ENCODE measurements around the gene NEDD1. TPM values are rescaled to one million over a fixed set of nuclear protein-coding genes. Genes with fewer than 3 reads are reported as not detected.
A peak's percentile ranks its signal among the peaks of the same experiment; 100 is the strongest.

The NEDD1 gene
- polyA plus RNA-seq = 15.4 TPM
- long read RNA-seq, donor 1, full-length matches to known transcripts = 1 of 1 reads
- long read RNA-seq, donor 1, partial matches to known transcripts = 0 of 1 reads
- long read RNA-seq, donor 1, other reads (novel, unspliced or antisense) = 0 of 1 reads
- long read RNA-seq, donor 2, full-length matches to known transcripts = 4 of 4 reads
- long read RNA-seq, donor 2, partial matches to known transcripts = 0 of 4 reads
- long read RNA-seq, donor 2, other reads (novel, unspliced or antisense) = 0 of 4 reads
- long read RNA-seq, donor 3 = 0 reads
- long read RNA-seq, donor 4 = 0 reads
- long read RNA-seq, donor 5, full-length matches to known transcripts = 2 of 2 reads
- long read RNA-seq, donor 5, partial matches to known transcripts = 0 of 2 reads
- long read RNA-seq, donor 5, other reads (novel, unspliced or antisense) = 0 of 2 reads
- long read RNA-seq, donor 6, partial matches to known transcripts = 0 of 2 reads
- long read RNA-seq, donor 6, other reads (novel, unspliced or antisense) = 0 of 2 reads
- long read RNA-seq, donor 7, full-length matches to known transcripts = 2 of 2 reads
- long read RNA-seq, donor 7, partial matches to known transcripts = 0 of 2 reads
- long read RNA-seq, donor 7, other reads (novel, unspliced or antisense) = 0 of 2 reads
- long read RNA-seq, donor 8, full-length matches to known transcripts = 4 of 12 reads
- long read RNA-seq, donor 8, partial matches to known transcripts = 8 of 12 reads
- long read RNA-seq, donor 8, other reads (novel, unspliced or antisense) = 0 of 12 reads
- long read RNA-seq, donor 9, full-length matches to known transcripts = 2 of 2 reads
- long read RNA-seq, donor 9, partial matches to known transcripts = 0 of 2 reads
- long read RNA-seq, donor 9, other reads (novel, unspliced or antisense) = 0 of 2 reads
- long read RNA-seq, donor 10, partial matches to known transcripts = 0 of 1 reads
- long read RNA-seq, donor 10, other reads (novel, unspliced or antisense) = 0 of 1 reads
- long read RNA-seq, donor 11 = 0 reads

- peaks cover 3% of the 10 kb centered on the region for H3K4me1 ChIP-seq (ENCODE audit: control insufficient read depth, insufficient read depth, low read length)
- peak within 1 kb of the TSS; percentile 90 for H3K27ac ChIP-seq (ENCODE audit: low read length)
- WGBS (ENCODE audit: insufficient coverage, low lambda C conversion rate) = 0% methylated on average over 1 of the region's 68 CpGs
- no peaks in the 10 kb centered on the region for H3K36me3 ChIP-seq (ENCODE audit: control insufficient read depth, insufficient read depth, low read length)
- no peaks in the 10 kb centered on the region for H3K27me3 ChIP-seq (ENCODE audit: control insufficient read depth, insufficient read depth, low read length)
- no peaks in the 10 kb centered on the region for H3K9me3 ChIP-seq (ENCODE audit: control insufficient read depth, low read depth, low read length)
- DNase-seq = peak; percentile 80 to 92
- H3K4me3 ChIP-seq (ENCODE audit: low read length) = peak within 1 kb of the TSS; percentile 97
These were observed at the start of gene NEDD1 for GRCh38 chr12:96906849-96907670. TSS of gene NEDD1 (plus strand) at chr12:96907257. CDS start at chr12:96909760, 2,503 bp downstream.

DNA sequence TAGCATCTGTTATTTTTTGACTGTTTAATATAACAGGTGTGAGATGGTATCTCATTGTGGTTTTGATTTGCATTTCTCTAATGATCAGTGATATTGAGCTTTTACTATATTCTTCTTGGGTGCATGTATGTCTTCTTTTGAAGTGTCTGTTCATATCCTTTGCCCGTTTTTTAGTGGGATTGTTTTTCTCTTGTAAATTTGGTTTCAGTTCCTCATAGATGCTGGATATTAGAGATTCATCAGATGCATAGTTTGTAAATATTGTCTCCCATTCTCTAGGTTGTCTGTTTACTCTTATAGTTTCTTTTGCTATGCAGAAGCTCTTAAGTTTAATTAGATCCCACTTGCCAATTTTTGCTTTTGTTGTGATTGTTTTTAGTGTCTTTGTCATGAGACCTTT, 48.9 kb upstream of the NEDD1 start:
- no CpG with 5 or more reads among the region's 1 CpG for WGBS (ENCODE audit: insufficient coverage, low lambda C conversion rate)
- no peak for DNase-seq
- H3K9me3 ChIP-seq (ENCODE audit: control insufficient read depth, low read depth, low read length) = no peaks in the 10 kb centered on the region
- no peak overlapping the region for H3K27ac ChIP-seq (ENCODE audit: low read length)
- H3K4me1 ChIP-seq (ENCODE audit: control insufficient read depth, insufficient read depth, low read length) = no peaks in the 10 kb centered on the region
- H3K27me3 ChIP-seq (ENCODE audit: control insufficient read depth, insufficient read depth, low read length) = no peaks in the 10 kb centered on the region
- no peaks in the 10 kb centered on the region for H3K36me3 ChIP-seq (ENCODE audit: control insufficient read depth, insufficient read depth, low read length)
- H3K4me3 ChIP-seq (ENCODE audit: low read length) = no peak overlapping the region

- WGBS (ENCODE audit: insufficient coverage, low lambda C conversion rate) = 70% methylated on average over 2 of the region's 2 CpGs
- Histone ChIP-seq H3K4me1 (ENCODE audit: control insufficient read depth, insufficient read depth, low read length) (no peaks in the 10 kb centered on the region), H3K36me3 (ENCODE audit: control insufficient read depth, insufficient read depth, low read length) (no peaks in the 10 kb centered on the region), H3K27ac (ENCODE audit: low read length) (no peak overlapping the region), H3K4me3 (ENCODE audit: low read length) (no peak overlapping the region), H3K27me3 (ENCODE audit: control insufficient read depth, insufficient read depth, low read length) (no peaks in the 10 kb centered on the region), H3K9me3 (ENCODE audit: control insufficient read depth, low read depth, low read length) (no peaks in the 10 kb centered on the region)
- DNase-seq = no peak
These were observed 45.4 kb upstream of the NEDD1 start for GRCh38 chr12:96861656-96862055.

DNA sequence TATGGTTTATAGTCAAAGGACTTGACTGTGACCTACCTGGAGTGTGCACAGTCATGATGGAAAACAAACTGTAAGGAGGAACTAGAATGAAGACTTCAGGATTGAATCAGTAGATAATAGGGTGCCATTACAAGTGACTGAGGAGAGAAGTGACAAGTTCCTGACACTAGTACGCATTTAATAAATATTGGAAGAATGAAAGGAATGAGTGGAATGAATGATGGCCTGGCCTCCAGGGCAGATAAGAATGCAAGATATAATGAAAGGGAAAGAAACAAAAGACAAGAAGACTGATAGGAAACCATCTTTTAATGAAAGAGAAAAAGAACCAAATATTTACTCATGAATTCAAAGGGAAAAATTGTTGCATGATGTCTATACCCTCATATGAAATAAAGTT, 44.7 kb upstream of the NEDD1 start:
- no peaks in the 10 kb centered on the region for H3K27me3 ChIP-seq (ENCODE audit: control insufficient read depth, insufficient read depth, low read length)
- no peaks in the 10 kb centered on the region for H3K9me3 ChIP-seq (ENCODE audit: control insufficient read depth, low read depth, low read length)
- H3K27ac ChIP-seq (ENCODE audit: low read length) = no peak overlapping the region
- no peaks in the 10 kb centered on the region for H3K4me1 ChIP-seq (ENCODE audit: control insufficient read depth, insufficient read depth, low read length)
- DNase-seq = no peak
- no peaks in the 10 kb centered on the region for H3K36me3 ChIP-seq (ENCODE audit: control insufficient read depth, insufficient read depth, low read length)
- whole genome bisulfite sequencing (ENCODE audit: insufficient coverage, low lambda C conversion rate) = no CpG with 5 or more reads among the region's 1 CpG
- H3K4me3 ChIP-seq (ENCODE audit: low read length) = no peak overlapping the region

GRCh38 chr12:96864335-96864734, 42.7 kb upstream of the NEDD1 start:
- WGBS (ENCODE audit: insufficient coverage, low lambda C conversion rate) = no CpG with 5 or more reads among the region's 4 CpGs

GRCh38 chr12:96866801-96867590, 40.1 kb upstream of the NEDD1 start:
- WGBS (ENCODE audit: insufficient coverage, low lambda C conversion rate) = 72% methylated on average over 3 of the region's 4 CpGs
- no peak overlapping the region for H3K27ac ChIP-seq (ENCODE audit: low read length)
- H3K36me3 ChIP-seq (ENCODE audit: control insufficient read depth, insufficient read depth, low read length) = no peaks in the 10 kb centered on the region
- no peaks in the 10 kb centered on the region for H3K27me3 ChIP-seq (ENCODE audit: control insufficient read depth, insufficient read depth, low read length)
- H3K4me1 ChIP-seq (ENCODE audit: control insufficient read depth, insufficient read depth, low read length) = no peaks in the 10 kb centered on the region
- no peaks in the 10 kb centered on the region for H3K9me3 ChIP-seq (ENCODE audit: control insufficient read depth, low read depth, low read length)
- no peak overlapping the region for H3K4me3 ChIP-seq (ENCODE audit: low read length)
- DNase-seq = no peak

More at GRCh38 chr12:96864335-96864734, 42.7 kb upstream of the NEDD1 start:
- H3K27ac ChIP-seq (ENCODE audit: low read length) = no peak overlapping the region
- no peak overlapping the region for H3K4me3 ChIP-seq (ENCODE audit: low read length)
- no peak for DNase-seq
- H3K36me3 ChIP-seq (ENCODE audit: control insufficient read depth, insufficient read depth, low read length) = no peaks in the 10 kb centered on the region
- no peaks in the 10 kb centered on the region for H3K27me3 ChIP-seq (ENCODE audit: control insufficient read depth, insufficient read depth, low read length)
- H3K4me1 ChIP-seq (ENCODE audit: control insufficient read depth, insufficient read depth, low read length) = no peaks in the 10 kb centered on the region
- no peaks in the 10 kb centered on the region for H3K9me3 ChIP-seq (ENCODE audit: control insufficient read depth, low read depth, low read length)

- H3K9me3 ChIP-seq (ENCODE audit: control insufficient read depth, low read depth, low read length) = no peaks in the 10 kb centered on the region
- no peaks in the 10 kb centered on the region for H3K4me1 ChIP-seq (ENCODE audit: control insufficient read depth, insufficient read depth, low read length)
- DNase-seq = no peak
- no CpG with 5 or more reads among the region's 1 CpG for WGBS (ENCODE audit: insufficient coverage, low lambda C conversion rate)
- H3K4me3 ChIP-seq (ENCODE audit: low read length) = no peak overlapping the region
- H3K27me3 ChIP-seq (ENCODE audit: control insufficient read depth, insufficient read depth, low read length) = no peaks in the 10 kb centered on the region
- H3K36me3 ChIP-seq (ENCODE audit: control insufficient read depth, insufficient read depth, low read length) = no peaks in the 10 kb centered on the region
- no peak overlapping the region for H3K27ac ChIP-seq (ENCODE audit: low read length)
These were observed 36.1 kb upstream of the NEDD1 start for GRCh38 chr12:96870946-96871345.

GRCh38 chr12:96872961-96873360, 34.1 kb upstream of the NEDD1 start:
- H3K4me1 ChIP-seq (ENCODE audit: control insufficient read depth, insufficient read depth, low read length) = no peaks in the 10 kb centered on the region
- DNase-seq = no peak
- no peaks in the 10 kb centered on the region for H3K36me3 ChIP-seq (ENCODE audit: control insufficient read depth, insufficient read depth, low read length)

GRCh38 chr12:96874211-96874610, 32.8 kb upstream of the NEDD1 start:
- Histone ChIP-seq H3K4me1 (ENCODE audit: control insufficient read depth, insufficient read depth, low read length) (no peaks in the 10 kb centered on the region), H3K27ac (ENCODE audit: low read length) (no peak overlapping the region), H3K36me3 (ENCODE audit: control insufficient read depth, insufficient read depth, low read length) (no peaks in the 10 kb centered on the region), H3K9me3 (ENCODE audit: control insufficient read depth, low read depth, low read length) (no peaks in the 10 kb centered on the region), H3K27me3 (ENCODE audit: control insufficient read depth, insufficient read depth, low read length) (no peaks in the 10 kb centered on the region), H3K4me3 (ENCODE audit: low read length) (no peak overlapping the region)
- no CpG with 5 or more reads among the region's 2 CpGs for WGBS (ENCODE audit: insufficient coverage, low lambda C conversion rate)
- no peak for DNase-seq

More at GRCh38 chr12:96872961-96873360, 34.1 kb upstream of the NEDD1 start:
- Histone ChIP-seq H3K4me3 (ENCODE audit: low read length) (no peak overlapping the region), H3K9me3 (ENCODE audit: control insufficient read depth, low read depth, low read length) (no peaks in the 10 kb centered on the region), H3K27me3 (ENCODE audit: control insufficient read depth, insufficient read depth, low read length) (no peaks in the 10 kb centered on the region), H3K27ac (ENCODE audit: low read length) (no peak overlapping the region)

All from large intestine (tissue), 12 donors.